Measurements from ENCODE around the gene ZFHX2. TPM values are rescaled to one million over a fixed set of nuclear protein-coding genes. Genes with fewer than 3 reads are reported as not detected.
A peak's percentile ranks its signal among the peaks of the same experiment; 100 is the strongest.

Gene ZFHX2
- total and polyA plus RNA-seq, 2 of the 13 experiments (the other 11 are each of a cell fraction or from before 2014, with no cell fraction given) = 0.17 to 0.44 TPM

DNA sequence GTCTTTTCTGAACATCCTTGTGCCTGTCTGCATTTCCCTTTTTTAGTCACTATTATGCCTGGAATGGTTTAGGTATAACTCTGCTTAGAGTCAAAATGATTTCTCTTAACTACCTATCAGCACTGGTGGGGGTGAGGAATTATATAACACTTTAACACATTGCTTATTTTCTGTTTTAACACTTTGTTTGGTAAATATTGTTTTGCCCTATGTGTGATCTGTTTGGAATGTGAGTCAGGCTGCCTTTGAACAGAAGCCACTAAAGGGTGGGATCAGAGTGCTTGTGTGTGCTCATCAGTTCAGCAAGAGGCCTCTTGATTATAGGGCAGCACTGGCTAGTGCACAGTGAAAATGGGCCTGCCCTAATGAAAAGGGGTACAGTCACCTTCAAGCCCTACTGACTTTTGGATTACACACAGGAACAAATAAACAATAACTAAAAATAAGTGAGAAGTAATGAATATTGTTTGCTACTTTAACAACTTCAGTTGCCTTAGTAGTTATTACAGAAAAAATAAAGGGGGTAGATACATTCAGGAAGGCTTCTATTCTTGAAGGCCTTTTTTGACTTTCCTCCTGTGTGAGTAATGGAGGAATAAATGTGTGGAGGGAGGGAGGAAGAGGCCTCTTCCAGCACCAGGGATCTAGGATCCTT lies 58.8 kb downstream of the ZFHX2 start (continued):
- TF ChIP-seq CREM (IDR thresholded peaks at IDR 0.05) (peak; percentile 46; the same call in 1 of the 2 replicates), CREM (CRISPR knock-in tag; IDR thresholded peaks at IDR 0.05) (no peak), NFATC3 (CRISPR knock-in tag; IDR thresholded peaks at IDR 0.05) (no peak), FOXP1 (IDR thresholded peaks at IDR 0.05) (peak; percentile 93), FOXP1 (CRISPR knock-in tag; IDR thresholded peaks at IDR 0.05) (peak; percentile 99), THAP11 (CRISPR knock-in tag; IDR thresholded peaks at IDR 0.05) (peak; percentile 51), ISX (CRISPR knock-in tag; conservative IDR thresholded peaks at IDR 0.05) (no peak), NR2F6 (IDR thresholded peaks at IDR 0.05) (peak; percentile 97), NR2F6 (CRISPR knock-in tag; IDR thresholded peaks at IDR 0.05) (peak; percentile 94), FLYWCH1 (CRISPR knock-in tag; IDR thresholded peaks at IDR 0.05) (no peak), ZNF691 (CRISPR knock-in tag; IDR thresholded peaks at IDR 0.05; ENCODE audit: borderline replicate concordance, low read depth) (no peak), NFYB (CRISPR knock-in tag; IDR thresholded peaks at IDR 0.05) (0 out of 2 replicates have a peak, but pooled peaks have one; percentile 11), MED1 (CRISPR knock-in tag; IDR thresholded peaks at IDR 0.05) (peak; percentile 72), ZNF180 (CRISPR knock-in tag; IDR thresholded peaks at IDR 0.05; ENCODE audit: borderline replicate concordance, low read depth) (no peak), HOXA3 (CRISPR knock-in tag; IDR thresholded peaks at IDR 0.05) (no peak; the same call in 1 of the 2 replicates), ATF7-NPFF (CRISPR knock-in tag; IDR thresholded peaks at IDR 0.05; ENCODE audit: low read depth) (no peak), ZBTB43 (CRISPR knock-in tag; conservative IDR thresholded peaks at IDR 0.05) (no peak; the same call in 1 of the 2 replicates), NR2F2 (IDR thresholded peaks at IDR 0.05; ENCODE audit: borderline replicate concordance, low read depth) (peak; percentile 96), NFYC (CRISPR knock-in tag; IDR thresholded peaks at IDR 0.05) (0 out of 2 replicates have a peak, but pooled peaks have one; percentile 18)
- TF ChIP-seq, protein P1, sequence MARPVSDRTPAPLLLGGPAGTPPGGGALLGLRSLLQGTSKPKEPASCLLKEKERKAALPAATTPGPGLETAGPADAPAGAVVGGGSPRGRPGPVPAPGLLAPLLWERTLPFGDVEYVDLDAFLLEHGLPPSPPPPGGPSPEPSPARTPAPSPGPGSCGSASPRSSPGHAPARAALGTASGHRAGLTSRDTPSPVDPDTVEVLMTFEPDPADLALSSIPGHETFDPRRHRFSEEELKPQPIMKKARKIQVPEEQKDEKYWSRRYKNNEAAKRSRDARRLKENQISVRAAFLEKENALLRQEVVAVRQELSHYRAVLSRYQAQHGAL (CRISPR knock-in tag; IDR thresholded peaks at IDR 0.05; ENCODE audit: not compliant biosample characterization) = no peak
- TF ChIP-seq, protein P2, sequence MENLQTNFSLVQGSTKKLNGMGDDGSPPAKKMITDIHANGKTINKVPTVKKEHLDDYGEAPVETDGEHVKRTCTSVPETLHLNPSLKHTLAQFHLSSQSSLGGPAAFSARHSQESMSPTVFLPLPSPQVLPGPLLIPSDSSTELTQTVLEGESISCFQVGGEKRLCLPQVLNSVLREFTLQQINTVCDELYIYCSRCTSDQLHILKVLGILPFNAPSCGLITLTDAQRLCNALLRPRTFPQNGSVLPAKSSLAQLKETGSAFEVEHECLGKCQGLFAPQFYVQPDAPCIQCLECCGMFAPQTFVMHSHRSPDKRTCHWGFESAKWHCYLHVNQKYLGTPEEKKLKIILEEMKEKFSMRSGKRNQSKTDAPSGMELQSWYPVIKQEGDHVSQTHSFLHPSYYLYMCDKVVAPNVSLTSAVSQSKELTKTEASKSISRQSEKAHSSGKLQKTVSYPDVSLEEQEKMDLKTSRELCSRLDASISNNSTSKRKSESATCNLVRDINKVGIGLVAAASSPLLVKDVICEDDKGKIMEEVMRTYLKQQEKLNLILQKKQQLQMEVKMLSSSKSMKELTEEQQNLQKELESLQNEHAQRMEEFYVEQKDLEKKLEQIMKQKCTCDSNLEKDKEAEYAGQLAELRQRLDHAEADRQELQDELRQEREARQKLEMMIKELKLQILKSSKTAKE (CRISPR knock-in tag; IDR thresholded peaks at IDR 0.05; ENCODE audit: borderline replicate concordance) = peak; percentile 28; the same call in 1 of the 2 replicates
- TF ChIP-seq, protein P3, sequence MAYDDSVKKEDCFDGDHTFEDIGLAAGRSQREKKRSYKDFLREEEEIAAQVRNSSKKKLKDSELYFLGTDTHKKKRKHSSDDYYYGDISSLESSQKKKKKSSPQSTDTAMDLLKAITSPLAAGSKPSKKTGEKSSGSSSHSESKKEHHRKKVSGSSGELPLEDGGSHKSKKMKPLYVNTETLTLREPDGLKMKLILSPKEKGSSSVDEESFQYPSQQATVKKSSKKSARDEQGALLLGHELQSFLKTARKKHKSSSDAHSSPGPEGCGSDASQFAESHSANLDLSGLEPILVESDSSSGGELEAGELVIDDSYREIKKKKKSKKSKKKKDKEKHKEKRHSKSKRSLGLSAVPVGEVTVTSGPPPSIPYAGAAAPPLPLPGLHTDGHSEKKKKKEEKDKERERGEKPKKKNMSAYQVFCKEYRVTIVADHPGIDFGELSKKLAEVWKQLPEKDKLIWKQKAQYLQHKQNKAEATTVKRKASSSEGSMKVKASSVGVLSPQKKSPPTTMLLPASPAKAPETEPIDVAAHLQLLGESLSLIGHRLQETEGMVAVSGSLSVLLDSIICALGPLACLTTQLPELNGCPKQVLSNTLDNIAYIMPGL (CRISPR knock-in tag; IDR thresholded peaks at IDR 0.05; ENCODE audit: borderline replicate concordance in 1 of 2, low read depth in 1 of 2) = peak in 1 of 2 experiments; percentile 51; a peak in 1 of 4 replicates

Data from HepG2 (cell line).